ENCODE data around the gene C1QB. TPM values are rescaled to one million over a fixed set of nuclear protein-coding genes. Genes with fewer than 3 reads are reported as not detected.

The C1QB gene
- total RNA-seq, 1 donor from 2014 or later: not detected

DNA sequence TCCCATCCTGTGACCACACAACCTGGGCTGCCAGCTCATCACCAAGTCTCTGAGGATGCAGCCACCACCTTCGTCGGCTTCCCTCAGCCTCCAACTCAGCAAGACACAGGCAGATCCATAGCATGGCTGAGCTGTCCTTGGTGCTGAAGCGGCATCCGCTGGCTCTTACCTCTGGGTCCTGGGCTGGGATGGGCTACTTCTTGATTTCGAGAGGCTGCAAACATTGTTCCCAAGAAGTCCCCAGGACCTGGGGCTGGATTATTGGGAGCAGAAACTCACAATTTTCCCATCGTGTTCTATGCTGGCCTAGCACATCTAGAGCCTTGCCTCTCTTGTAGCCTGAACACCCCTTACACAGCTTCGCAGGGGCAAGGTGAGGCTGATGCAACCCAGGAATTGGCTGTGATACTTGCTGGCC lies 41.5 kb upstream of the C1QB start:
- Mint-ChIP-seq H3K9me3 (no peaks in the 10 kb centered on the region), H3K4me1 (no peaks in the 10 kb centered on the region), H3K4me3 (no peak overlapping the region), H3K27me3 (peaks cover 29% of the 10 kb centered on the region), H3K36me3 (ENCODE audit: low read depth) (no peaks in the 10 kb centered on the region), H3K27ac (no peak overlapping the region)
- DNase-seq (no peak), ATAC-seq (ENCODE audit: low read depth) (no peak)
- TF ChIP-seq, protein P1, sequence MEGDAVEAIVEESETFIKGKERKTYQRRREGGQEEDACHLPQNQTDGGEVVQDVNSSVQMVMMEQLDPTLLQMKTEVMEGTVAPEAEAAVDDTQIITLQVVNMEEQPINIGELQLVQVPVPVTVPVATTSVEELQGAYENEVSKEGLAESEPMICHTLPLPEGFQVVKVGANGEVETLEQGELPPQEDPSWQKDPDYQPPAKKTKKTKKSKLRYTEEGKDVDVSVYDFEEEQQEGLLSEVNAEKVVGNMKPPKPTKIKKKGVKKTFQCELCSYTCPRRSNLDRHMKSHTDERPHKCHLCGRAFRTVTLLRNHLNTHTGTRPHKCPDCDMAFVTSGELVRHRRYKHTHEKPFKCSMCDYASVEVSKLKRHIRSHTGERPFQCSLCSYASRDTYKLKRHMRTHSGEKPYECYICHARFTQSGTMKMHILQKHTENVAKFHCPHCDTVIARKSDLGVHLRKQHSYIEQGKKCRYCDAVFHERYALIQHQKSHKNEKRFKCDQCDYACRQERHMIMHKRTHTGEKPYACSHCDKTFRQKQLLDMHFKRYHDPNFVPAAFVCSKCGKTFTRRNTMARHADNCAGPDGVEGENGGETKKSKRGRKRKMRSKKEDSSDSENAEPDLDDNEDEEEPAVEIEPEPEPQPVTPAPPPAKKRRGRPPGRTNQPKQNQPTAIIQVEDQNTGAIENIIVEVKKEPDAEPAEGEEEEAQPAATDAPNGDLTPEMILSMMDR (IDR thresholded peaks at IDR 0.05): no peak
- CTCF ChIA-PET: no interaction called here
- intact Hi-C loops (cut with micrococcal nuclease): no loop called here
- POLR2A ChIA-PET: no interaction called here

DNA sequence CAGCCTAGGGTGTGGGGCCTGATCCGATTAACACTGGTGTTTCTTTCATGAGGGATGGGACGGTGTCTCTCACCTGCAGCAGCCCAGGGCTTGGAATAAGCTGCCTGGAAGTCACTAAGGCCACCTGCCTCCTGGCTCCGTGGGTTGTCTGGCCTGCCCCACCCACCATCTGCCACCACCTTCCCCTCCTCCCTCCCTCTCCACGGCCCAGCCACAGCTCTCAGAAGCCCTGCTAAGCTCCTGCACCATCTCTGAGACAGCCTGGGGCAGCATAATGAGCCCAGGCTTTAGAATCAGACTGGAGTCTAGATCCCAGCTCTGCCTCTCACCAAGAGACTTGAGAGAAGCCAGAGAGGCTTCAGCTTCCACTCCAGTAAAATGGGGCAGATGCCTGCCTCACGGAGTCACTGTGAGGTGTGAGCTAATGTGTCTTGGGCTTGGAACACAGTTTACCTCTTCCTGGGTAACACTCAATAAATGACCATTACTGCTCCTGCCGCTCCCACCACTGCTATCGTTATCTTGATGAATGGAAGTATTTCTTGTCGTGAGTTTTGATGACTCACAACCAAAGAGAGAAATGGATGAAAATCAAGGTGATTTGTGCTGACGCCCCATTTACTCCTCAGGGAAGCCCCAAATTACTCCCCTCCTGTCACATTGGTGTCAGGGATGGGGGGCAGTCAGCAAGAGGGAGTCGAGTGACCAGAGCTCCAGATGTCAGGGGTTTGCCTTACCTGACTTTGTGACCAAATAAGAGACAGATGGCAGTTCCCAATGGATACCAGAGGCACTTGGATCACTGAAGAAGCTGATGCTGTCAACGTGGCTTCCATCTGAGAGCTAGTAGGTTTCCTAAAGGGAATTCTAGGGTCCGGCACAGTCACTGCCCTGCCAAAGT lies 40.1 kb upstream of the C1QB start:
- no peak overlapping the region for H3K27ac Mint-ChIP-seq
- H3K36me3 Mint-ChIP-seq (ENCODE audit: low read depth): no peaks in the 10 kb centered on the region
- H3K4me3 Mint-ChIP-seq: no peak overlapping the region
- H3K27me3 Mint-ChIP-seq: peaks cover 24% of the 10 kb centered on the region
- H3K4me1 Mint-ChIP-seq: no peaks in the 10 kb centered on the region
- DNase-seq (no peak), ATAC-seq (ENCODE audit: low read depth) (no peak)
- ChIA-PET CTCF (no interaction called here), POLR2A (no interaction called here)
- TF ChIP-seq, protein P1 (IDR thresholded peaks at IDR 0.05): no peak
- no peaks in the 10 kb centered on the region for H3K9me3 Mint-ChIP-seq
- intact Hi-C loops (cut with micrococcal nuclease): no loop called here

DNA sequence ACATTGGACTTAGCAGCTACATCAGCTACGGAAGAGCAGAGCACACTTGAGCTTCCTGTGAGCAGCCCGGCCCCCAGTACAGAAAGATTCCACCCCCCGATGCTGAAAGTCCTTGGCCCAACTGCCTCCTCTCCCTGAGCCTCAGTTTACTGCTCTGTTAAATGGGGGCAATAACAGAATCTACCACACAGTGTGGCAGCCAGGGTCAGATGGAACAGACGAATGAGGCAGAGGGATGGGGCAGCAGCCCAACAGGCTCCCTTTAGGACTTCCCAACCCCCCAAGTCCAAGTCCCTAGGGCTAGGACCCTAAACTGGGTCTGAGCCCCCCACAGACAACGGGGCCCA lies 39.5 kb upstream of the C1QB start:
- CTCF ChIA-PET: no interaction called here
- DNase-seq: no peak
- Mint-ChIP-seq H3K27ac (no peak overlapping the region), H3K36me3 (ENCODE audit: low read depth) (no peaks in the 10 kb centered on the region), H3K27me3 (peaks cover 20% of the 10 kb centered on the region), H3K4me3 (no peak overlapping the region), H3K4me1 (no peaks in the 10 kb centered on the region), H3K9me3 (no peaks in the 10 kb centered on the region)
- POLR2A ChIA-PET: no interaction called here
- ATAC-seq (ENCODE audit: low read depth): no peak
- intact Hi-C loops (cut with micrococcal nuclease): no loop called here
- TF ChIP-seq, protein P1 (IDR thresholded peaks at IDR 0.05): no peak

DNA sequence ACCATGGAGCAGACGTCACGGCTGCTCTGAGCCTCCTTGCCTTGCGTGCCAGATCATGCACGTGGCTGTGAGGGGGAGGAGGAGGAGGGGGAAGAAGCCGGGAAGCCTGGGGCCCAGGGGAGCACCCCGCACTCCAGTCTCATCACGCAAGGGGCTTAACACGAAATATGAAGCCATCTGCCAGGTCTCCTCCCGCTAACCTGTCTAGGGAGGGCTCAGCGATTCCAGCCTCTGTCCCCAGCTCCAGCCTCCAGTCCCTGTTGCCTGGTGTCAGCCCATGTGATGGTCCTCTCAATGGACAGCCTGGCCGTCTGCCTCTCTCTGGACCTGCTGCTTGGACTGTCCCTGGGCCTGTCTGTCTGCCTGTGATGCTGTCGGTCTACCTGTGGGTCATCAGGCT lies 39.1 kb upstream of the C1QB start:
- Mint-ChIP-seq H3K4me3 (no peak overlapping the region), H3K27ac (no peak overlapping the region), H3K36me3 (ENCODE audit: low read depth) (no peaks in the 10 kb centered on the region), H3K27me3 (peaks cover 23% of the 10 kb centered on the region), H3K9me3 (no peaks in the 10 kb centered on the region), H3K4me1 (no peaks in the 10 kb centered on the region)
- TF ChIP-seq, protein P1 (IDR thresholded peaks at IDR 0.05): no peak
- POLR2A ChIA-PET: no interaction called here
- DNase-seq (no peak), ATAC-seq (ENCODE audit: low read depth) (no peak)
- CTCF ChIA-PET: no interaction called here
- intact Hi-C loops (cut with micrococcal nuclease): no loop called here

DNA sequence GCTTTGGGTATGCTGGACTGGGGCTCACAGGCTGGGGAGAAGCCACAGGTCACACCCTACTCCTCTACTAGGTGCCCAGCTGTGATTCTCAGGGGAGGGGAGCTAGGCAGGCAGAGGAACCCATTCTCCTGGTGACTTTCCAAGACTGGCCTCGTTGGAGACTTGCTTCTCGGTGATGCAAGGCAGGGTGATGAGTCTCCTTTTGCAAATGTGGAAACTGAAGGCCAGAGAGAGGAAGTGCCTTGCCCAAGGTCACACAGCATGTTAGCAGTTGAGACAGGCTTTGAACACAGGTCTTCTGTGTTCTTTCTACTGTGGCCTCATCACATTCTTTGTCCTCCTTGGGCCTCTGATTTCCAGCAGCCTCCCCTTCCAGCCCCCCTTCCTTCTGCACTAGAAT lies 37.1 kb upstream of the C1QB start:
- CTCF ChIA-PET: no interaction called here
- DNase-seq: no peak
- H3K36me3 Mint-ChIP-seq (ENCODE audit: low read depth): no peaks in the 10 kb centered on the region

More for the DNA sequence above, 37.1 kb upstream of the C1QB start:
- Mint-ChIP-seq H3K4me1 (no peaks in the 10 kb centered on the region), H3K9me3 (no peaks in the 10 kb centered on the region), H3K4me3 (no peak overlapping the region), H3K27ac (no peak overlapping the region), H3K27me3 (peaks cover 25% of the 10 kb centered on the region)
- ATAC-seq (ENCODE audit: low read depth): no peak
- intact Hi-C loops (cut with micrococcal nuclease): no loop called here
- TF ChIP-seq, protein P1 (IDR thresholded peaks at IDR 0.05): no peak
- POLR2A ChIA-PET: no interaction called here
